Endothelial cell of umbilical vein (primary cell): ENCODE data around the gene RNF169. TPM values are rescaled to one million over a fixed set of nuclear protein-coding genes. Genes with fewer than 3 reads are reported as not detected.

ENCODE experiments used
- BruUV-seq: library from RNA; stranded (reverse); fragments of 400-500 nt; replicated peaks from 2 replicates; lab custom pipeline; 2021; lab: Mats Ljungman, UMichigan
- CTCF ChIA-PET: fragments of 300-600, 350-600 bp; sonication (Branson Sonifier 250); formaldehyde crosslinking; loops from one replicate; lab custom pipeline; 2021; ENCODE audit warnings: antibody characterized with exemption, inconsistent platforms; lab: Charles Lee
- POLR2A ChIA-PET: fragments of 300-600, 350-600 bp; sonication (Branson Sonifier 250); formaldehyde crosslinking; loops from one replicate; lab custom pipeline; 2021; ENCODE audit warnings: antibody characterized with exemption, inconsistent platforms; lab: Charles Lee
- DNase-seq: peaks from one replicate; pipeline ENCODE4 v3.0.0-alpha.2; 2011; ENCODE audit warnings: low read depth, low spot score
- FAIRE-seq: peaks from 2 replicates; lab custom pipeline; 2011; peaks lifted over from hg19 to GRCh38; lab: Jason Lieb, UNC
- H2AFZ ChIP-seq: 2 replicates; pipeline ENCODE4 v1.6.0; 2012; ENCODE audit warnings: low read depth, low read length, control low read depth, inconsistent platforms
- H3K27ac ChIP-seq: 2 replicates; pipeline ENCODE4 v1.5.1; 2011; ENCODE audit warnings: low read depth, mild to moderate bottlenecking, control low read depth, low read length, moderate library complexity; ENCODE audit not compliant: insufficient read depth
- H3K27me3 ChIP-seq, 2 experiments: 2 replicates each; pipeline versions ENCODE4 v1.6.0 to v1.6.1; 2011; ENCODE audit warnings: low read length in 2 of 2, mixed read lengths in 1 of 2; ENCODE audit not compliant: control insufficient read depth in 2 of 2, insufficient read depth in 2 of 2
- H3K36me3 ChIP-seq, 2 experiments: 2 replicates in 1 of 2; 3 replicates in 1 of 2; pipeline ENCODE4 v1.5.1; 2011; ENCODE audit warnings: low read length in 2 of 2, mild to moderate bottlenecking in 1 of 2, moderate library complexity in 1 of 2; ENCODE audit not compliant: control insufficient read depth in 2 of 2, insufficient read depth in 2 of 2; ENCODE audit errors: extremely low read depth in 1 of 2
- H3K4me1 ChIP-seq: 3 replicates; pipeline ENCODE4 v1.5.1; 2011; ENCODE audit warnings: mild to moderate bottlenecking, low read length; ENCODE audit not compliant: control insufficient read depth, insufficient read depth; ENCODE audit errors: extremely low read depth
- H3K4me2 ChIP-seq: 2 replicates; pipeline ENCODE4 v1.6.1; 2011; ENCODE audit warnings: low read length, control low read depth, mixed read lengths; ENCODE audit not compliant: insufficient read depth
- H3K4me3 ChIP-seq, 3 experiments: fragments of 200-600 bp in 1 of 3; sonication (generic), shearing (Covaris generic) in 1 of 3; replicated peaks in 1 of 3; 2 replicates each; pipeline ENCODE4 v1.5.1; 2011 to 2016; ENCODE audit warnings: control low read depth in 3 of 3, low read length in 3 of 3, mild to moderate bottlenecking in 2 of 3, inconsistent platforms in 1 of 3, low read depth in 1 of 3, moderate library complexity in 1 of 3; ENCODE audit not compliant: insufficient read depth in 1 of 3
- H3K79me2 ChIP-seq: 2 replicates; pipeline ENCODE4 v1.6.0; 2012; ENCODE audit warnings: low read length, inconsistent platforms; ENCODE audit not compliant: control insufficient read depth, insufficient read depth
- H3K9ac ChIP-seq: replicated peaks from 2 replicates; pipeline ENCODE3; 2011; ENCODE audit warnings: low read length, control low read depth; ENCODE audit not compliant: insufficient read depth; ENCODE audit errors: extremely low read depth
- H3K9me1 ChIP-seq: replicated peaks from 3 replicates; pipeline ENCODE4 v1.6.0; 2011; ENCODE audit warnings: mild to moderate bottlenecking, low read length; ENCODE audit not compliant: control insufficient read depth, insufficient read depth; ENCODE audit errors: extremely low read depth
- H3K9me3 ChIP-seq: replicated peaks from 2 replicates; pipeline ENCODE4 v1.5.1; 2012; ENCODE audit warnings: low read length, inconsistent platforms; ENCODE audit not compliant: control insufficient read depth, insufficient read depth
- H4K20me1 ChIP-seq: replicated peaks from 2 replicates; pipeline ENCODE3; 2011; ENCODE audit warnings: mild to moderate bottlenecking, low read length; ENCODE audit not compliant: control insufficient read depth, insufficient read depth; ENCODE audit errors: extremely low read depth
- EZH2 ChIP-seq: IDR thresholded peaks from 2 replicates; pipeline ENCODE4 v1.6.1; 2012; ENCODE audit warnings: borderline replicate concordance, low read depth, mild to moderate bottlenecking, moderate library complexity, low read length, inconsistent platforms; ENCODE audit not compliant: severe bottlenecking
- GATA2 ChIP-seq: IDR thresholded peaks from 2 replicates; pipeline ENCODE4 v1.7.0; 2011; ENCODE audit warnings: low read depth, mild to moderate bottlenecking, moderate library complexity, mixed read lengths, low read length; ENCODE audit not compliant: insufficient read length, insufficient read depth
- JUN ChIP-seq: IDR thresholded peaks from 2 replicates; pipeline ENCODE4 v1.6.1; 2011; ENCODE audit warnings: borderline replicate concordance, low read depth; ENCODE audit not compliant: insufficient read length, insufficient read depth
- MYC ChIP-seq: IDR thresholded peaks from one replicate; pipeline ENCODE4 v1.6.1; 2011; ENCODE audit warnings: mild to moderate bottlenecking, low read depth, low read length
- dilution Hi-C: fragments of 300-500 bp; cut with MboI; formaldehyde crosslinking; loops from one replicate; pipeline ENCODE4 v1.15.0; 2019; ENCODE audit warnings: low sequenced_read_pairs; ENCODE audit not compliant: extremely low pct_ligation_motif_present
- intact Hi-C: fragments of 100-400 bp; cut with micrococcal nuclease; formaldehyde crosslinking; loops from one replicate; pipeline ENCODE4 v1.10.0; 2022
- polyA plus RNA-seq, 4 experiments: library from polyadenylated mRNA; depleted of rRNA in 3 of 4; stranded (reverse) in 3 of 4; unstranded in 1 of 4; fragments of >200 nt; gene quantifications; 2 replicates each; pipeline versions ENCODE4 v1.2.1 to v1.2.3, GENCODE V29; 2011 to 2012; ENCODE audit warnings: missing spikeins in 1 of 4
- total RNA-seq: library from RNA; stranded (reverse); gene quantifications from 2 replicates; pipeline ENCODE4 v1.2.3, GENCODE V29; 2021

The RNF169 gene
- total and polyA plus RNA-seq, 2 donors (not counting 3 experiments of a cell fraction or from before 2014, with no cell fraction given) = 5.8 to 21.3 TPM

DNA sequence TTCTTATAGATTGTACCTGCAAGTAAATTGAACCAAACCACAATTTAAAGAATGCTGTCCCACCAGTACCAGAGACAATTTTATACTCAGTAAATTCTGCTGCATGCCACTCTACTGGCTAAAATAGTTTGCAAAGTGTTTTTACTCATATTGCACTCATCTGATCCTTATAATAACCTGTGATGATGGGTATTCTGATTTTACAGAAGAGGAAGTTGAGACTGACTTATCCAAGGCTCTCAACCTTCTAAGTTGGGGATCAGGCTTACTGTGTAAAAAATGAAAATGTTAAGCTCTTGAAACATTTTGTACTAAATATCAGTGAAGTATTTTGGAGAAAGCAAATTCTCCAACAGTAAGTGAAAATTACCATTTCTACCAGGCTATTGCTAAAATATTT, 37.9 kb downstream of the RNF169 start:
- H3K4me3 ChIP-seq = no peak overlapping the region
- H2AFZ ChIP-seq = no peak overlapping the region
- POLR2A ChIA-PET = no interaction called here
- H3K27me3 ChIP-seq = no peaks in the 10 kb centered on the region
- peaks cover 7 to 11% of the 10 kb centered on the region in 2 experiments for H3K36me3 ChIP-seq
- H4K20me1 ChIP-seq = no peaks in the 10 kb centered on the region
- no TSS peak for BruUV-seq
- CTCF ChIA-PET = no interaction called here
- peaks cover 27% of the 10 kb centered on the region for H3K4me1 ChIP-seq
- no peaks in the 10 kb centered on the region for H3K9me3 ChIP-seq
- FAIRE-seq (no peak), DNase-seq (no peak)
- H3K79me2 ChIP-seq = peaks cover 42% of the 10 kb centered on the region
- no peak overlapping the region for H3K9ac ChIP-seq
- no peaks in the 10 kb centered on the region for H3K9me1 ChIP-seq
- dilution Hi-C loops (no loop called here), intact Hi-C loops (no loop called here)
- no peak for TF ChIP-seq GATA2
- TF ChIP-seq JUN = no peak
- H3K27ac ChIP-seq = no peak overlapping the region
- H3K4me2 ChIP-seq = no peak overlapping the region

- peaks cover 10% of the 10 kb centered on the region for H3K79me2 ChIP-seq
Observed at GRCh38 chr11:74791333-74792100, 42.9 kb downstream of the RNF169 start.

More at GRCh38 chr11:74791333-74792100, 42.9 kb downstream of the RNF169 start:
- dilution Hi-C loops = no loop called here
- H3K9me3 ChIP-seq = no peaks in the 10 kb centered on the region
- no peak overlapping the region for H2AFZ ChIP-seq
- no peak overlapping the region for H3K27ac ChIP-seq
- TF ChIP-seq MYC (no peak), EZH2 (no peak), JUN (no peak)
- FAIRE-seq (no peak), DNase-seq (no peak)
- no peak overlapping the region for H3K9ac ChIP-seq
- H3K9me1 ChIP-seq = no peaks in the 10 kb centered on the region
- no peaks in the 10 kb centered on the region for H3K27me3 ChIP-seq
- CTCF ChIA-PET = interaction anchor here (2.2 kb wide), 1 partner anchor 89 kb away, joined by 8 read pairs; no protein-coding TSS in a partner anchor
- intact Hi-C loops = no loop called here
- H3K4me1 ChIP-seq = no peaks in the 10 kb centered on the region
- BruUV-seq = no TSS peak
- H3K4me3 ChIP-seq = no peak overlapping the region
- POLR2A ChIA-PET = interaction anchor here (0.7 kb wide), 1 partner anchor 55 kb away, joined by 3 read pairs; no protein-coding TSS in a partner anchor
- H4K20me1 ChIP-seq = no peaks in the 10 kb centered on the region
- H3K36me3 ChIP-seq = peaks cover 7 to 18% of the 10 kb centered on the region in 2 experiments
- H3K4me2 ChIP-seq = no peak overlapping the region
